DND-41 (cell line): ENCODE measurements around the gene ARPC4.

Source experiments
- EZH2 ChIP-seq: IDR thresholded peaks from 3 replicates; pipeline ENCODE4 v1.6.1; 2012; ENCODE audit warnings: borderline replicate concordance, low read depth, mild to moderate bottlenecking, moderate library complexity, low read length, inconsistent platforms; ENCODE audit not compliant: severe bottlenecking
- TF ChIP-seq, protein P1 (sequence below): IDR thresholded peaks from 2 replicates; pipeline ENCODE4 v1.5.1; 2012; ENCODE audit warnings: borderline replicate concordance, low read length, moderate library complexity, mild to moderate bottlenecking; ENCODE audit not compliant: poor library complexity, severe bottlenecking; ENCODE audit errors: extremely low read depth

DNA sequence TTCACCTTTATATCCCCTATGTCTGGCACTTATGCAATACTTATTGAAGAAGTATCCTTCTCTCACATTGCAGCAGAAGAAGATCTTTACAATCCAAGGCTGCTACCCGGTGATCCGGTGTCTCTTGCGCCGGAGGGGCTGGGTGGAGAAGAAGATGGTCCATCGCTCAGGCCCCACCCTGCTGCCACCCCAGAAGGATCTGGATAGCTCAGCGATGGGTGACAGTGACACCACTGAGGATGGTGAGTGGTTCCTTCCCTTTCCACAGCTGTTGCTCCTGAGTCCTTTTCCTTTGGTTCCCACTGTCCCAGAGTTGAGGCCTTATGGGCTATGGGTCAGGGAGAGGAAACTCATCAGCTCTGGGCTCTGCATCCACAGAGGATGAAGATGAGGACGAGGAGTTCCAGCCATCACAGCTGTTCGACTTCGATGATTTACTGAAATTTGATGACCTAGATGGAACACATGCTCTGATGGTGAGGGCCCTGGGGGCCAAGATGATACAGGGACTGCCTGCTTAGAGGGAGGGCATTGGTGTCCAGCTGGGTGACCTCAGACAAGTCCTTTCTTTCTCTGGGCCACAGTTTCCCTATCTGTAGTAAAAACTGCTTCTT is 20.1 kb downstream of the ARPC4 start:
- TF ChIP-seq, protein P1, sequence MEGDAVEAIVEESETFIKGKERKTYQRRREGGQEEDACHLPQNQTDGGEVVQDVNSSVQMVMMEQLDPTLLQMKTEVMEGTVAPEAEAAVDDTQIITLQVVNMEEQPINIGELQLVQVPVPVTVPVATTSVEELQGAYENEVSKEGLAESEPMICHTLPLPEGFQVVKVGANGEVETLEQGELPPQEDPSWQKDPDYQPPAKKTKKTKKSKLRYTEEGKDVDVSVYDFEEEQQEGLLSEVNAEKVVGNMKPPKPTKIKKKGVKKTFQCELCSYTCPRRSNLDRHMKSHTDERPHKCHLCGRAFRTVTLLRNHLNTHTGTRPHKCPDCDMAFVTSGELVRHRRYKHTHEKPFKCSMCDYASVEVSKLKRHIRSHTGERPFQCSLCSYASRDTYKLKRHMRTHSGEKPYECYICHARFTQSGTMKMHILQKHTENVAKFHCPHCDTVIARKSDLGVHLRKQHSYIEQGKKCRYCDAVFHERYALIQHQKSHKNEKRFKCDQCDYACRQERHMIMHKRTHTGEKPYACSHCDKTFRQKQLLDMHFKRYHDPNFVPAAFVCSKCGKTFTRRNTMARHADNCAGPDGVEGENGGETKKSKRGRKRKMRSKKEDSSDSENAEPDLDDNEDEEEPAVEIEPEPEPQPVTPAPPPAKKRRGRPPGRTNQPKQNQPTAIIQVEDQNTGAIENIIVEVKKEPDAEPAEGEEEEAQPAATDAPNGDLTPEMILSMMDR: no peak
- TF ChIP-seq EZH2: no peak
